ENCODE results near the gene ENDOD1.
A peak's percentile ranks its signal among the peaks of the same experiment; 100 is the strongest.

The ENDOD1 gene

GRCh38 chr11:95076981-95077380 lies 12.7 kb upstream of the ENDOD1 start:
- no peak for DNase-seq (ENCODE audit: low read depth in 2 of 2)

DNA sequence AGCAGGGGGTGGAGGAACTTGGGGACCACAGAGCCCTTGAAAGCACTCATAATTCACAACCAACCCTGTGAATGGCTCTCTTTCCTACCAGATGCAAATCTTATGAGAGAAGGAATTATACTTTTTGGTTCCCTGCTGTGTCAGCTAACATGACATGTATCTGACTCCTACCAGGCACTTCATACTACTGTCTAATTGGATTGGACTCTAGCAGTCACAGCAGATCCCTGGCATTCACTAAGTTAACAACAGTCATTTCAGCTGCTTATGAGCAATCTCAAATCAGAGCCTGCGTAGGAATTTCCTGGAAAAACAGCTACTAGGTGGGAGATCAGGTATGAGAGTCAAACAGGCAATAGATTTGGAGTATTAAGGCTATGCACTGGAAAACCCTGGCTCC lies 11.1 kb upstream of the ENDOD1 start:
- no peak for DNase-seq (ENCODE audit: low read depth in 2 of 2)

GRCh38 chr11:95081010-95081409 lies 8.6 kb upstream of the ENDOD1 start:
- DNase-seq (ENCODE audit: low read depth in 2 of 2) = no peak

DNA sequence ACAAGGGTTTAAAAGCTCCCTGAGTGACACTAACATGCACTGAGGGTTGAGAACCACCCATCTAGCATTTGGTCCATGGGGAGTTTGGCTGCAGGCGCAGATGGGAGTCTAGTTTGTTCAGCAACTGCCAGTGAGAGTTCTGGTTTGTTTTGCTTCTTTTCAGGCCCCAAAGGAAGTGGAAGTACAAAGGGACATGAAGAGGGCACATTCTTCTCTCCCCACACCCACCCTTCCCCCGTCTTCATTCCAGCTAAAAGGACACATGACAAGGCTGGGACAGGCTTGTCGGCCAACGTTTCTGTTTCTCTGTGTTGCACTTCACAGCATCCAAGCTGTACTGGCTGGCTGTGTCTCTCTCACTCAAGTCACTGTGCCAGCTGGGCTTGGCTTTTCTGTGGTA lies 8.2 kb upstream of the ENDOD1 start:
- DNase-seq (ENCODE audit: low read depth in 2 of 2) = no peak

DNA sequence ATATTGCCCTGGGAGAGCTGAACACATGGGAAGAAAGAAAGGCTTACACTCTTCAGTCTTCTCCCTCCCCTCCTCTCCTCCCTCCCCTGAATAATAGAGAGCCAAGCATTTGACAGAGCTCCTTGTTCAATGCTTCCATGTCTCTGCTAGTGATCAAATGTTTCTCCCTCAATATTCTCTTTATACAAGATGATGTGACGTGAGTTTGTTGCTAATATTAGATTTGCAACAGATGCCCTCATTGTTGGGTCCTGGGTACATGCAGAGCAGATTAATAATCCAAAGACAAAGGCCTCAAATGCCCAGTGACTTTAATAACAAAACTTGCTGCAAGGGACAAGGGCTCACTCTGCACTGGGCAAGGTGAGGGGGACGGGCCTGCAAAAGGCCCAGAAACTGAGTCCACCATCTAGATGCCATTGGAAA lies 7.1 kb upstream of the ENDOD1 start:
- DNase-seq (ENCODE audit: low read depth in 2 of 2) = no peak

- DNase-seq (ENCODE audit: low read depth in 2 of 2) = peak; percentile 53 to 55
Observed at GRCh38 chr11:95084509-95084908, 5.1 kb upstream of the ENDOD1 start.

DNA sequence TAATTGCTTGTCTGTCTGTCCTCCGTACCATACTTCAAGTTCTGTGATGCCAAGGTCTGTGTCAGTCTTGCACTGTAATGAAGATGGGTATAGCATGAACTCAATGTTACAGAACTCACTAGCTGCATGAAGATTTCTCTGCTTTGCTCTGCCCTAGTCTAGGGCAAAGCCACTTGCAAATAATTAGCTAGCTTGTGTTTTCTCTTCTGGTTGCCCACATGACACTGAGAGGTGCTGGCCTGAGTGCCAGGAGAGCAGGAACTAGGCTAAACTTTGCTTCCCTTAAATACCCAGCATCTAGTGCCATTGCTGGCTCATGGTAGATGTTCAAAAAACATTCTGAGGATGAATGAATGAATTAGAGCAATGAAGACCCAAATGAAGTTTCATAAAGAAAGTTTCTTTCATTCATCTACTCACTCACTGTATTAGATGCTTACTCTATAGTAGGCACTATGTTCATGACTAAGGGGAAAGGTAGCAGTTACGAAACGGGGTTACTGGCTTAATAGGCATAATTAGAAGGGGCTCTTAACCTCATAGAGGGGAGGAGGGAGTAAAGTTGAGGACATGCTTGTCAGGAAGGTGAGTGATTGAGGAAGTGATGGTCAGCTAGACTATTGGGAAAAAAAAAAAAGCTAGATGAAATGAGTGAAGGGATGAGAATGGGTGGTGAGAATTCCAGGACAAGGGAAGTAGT lies 4.4 kb upstream of the ENDOD1 start:
- no peak for DNase-seq (ENCODE audit: low read depth in 2 of 2)

- no peak for DNase-seq (ENCODE audit: low read depth in 2 of 2)
Observed at GRCh38 chr11:95086151-95086550, 3.5 kb upstream of the ENDOD1 start.

DNA sequence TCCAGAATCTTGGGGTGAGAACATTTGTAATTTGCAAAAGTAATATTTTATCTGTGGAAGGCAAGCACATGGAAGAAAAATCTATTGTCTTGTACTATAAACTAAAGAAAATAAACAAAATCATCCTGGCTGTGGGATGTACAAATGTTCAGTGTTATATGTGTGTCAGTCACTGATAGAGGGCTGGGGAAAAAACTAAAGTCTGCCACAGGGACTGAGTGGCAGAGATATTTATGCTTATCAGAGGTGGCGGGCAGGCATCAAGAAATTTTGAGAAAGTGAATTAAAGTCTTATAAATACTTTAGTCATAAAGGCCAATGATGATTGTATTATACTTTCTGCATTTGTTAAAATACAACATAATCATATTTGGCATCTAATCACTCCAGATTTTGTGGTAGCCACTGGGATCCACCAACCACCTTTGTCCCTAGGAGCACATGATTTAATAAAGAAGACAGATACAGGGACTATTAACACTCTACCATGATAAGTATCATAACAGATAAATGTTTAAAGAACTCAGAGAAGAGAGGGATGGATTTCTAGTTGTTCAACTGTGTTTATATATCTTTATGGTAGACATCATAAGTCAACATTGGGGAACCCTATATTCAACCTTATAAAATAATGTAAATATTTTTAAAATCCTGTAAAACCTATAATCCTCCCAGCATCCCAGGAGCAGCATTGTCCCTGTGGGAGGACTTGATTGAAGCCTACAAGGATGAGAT lies 2.6 kb upstream of the ENDOD1 start:
- DNase-seq (ENCODE audit: low read depth in 2 of 2) = no peak

GRCh38 chr11:95088946-95089619 lies 563 bp upstream of the ENDOD1 start:
- no peak for DNase-seq (ENCODE audit: low read depth in 2 of 2)

DNA sequence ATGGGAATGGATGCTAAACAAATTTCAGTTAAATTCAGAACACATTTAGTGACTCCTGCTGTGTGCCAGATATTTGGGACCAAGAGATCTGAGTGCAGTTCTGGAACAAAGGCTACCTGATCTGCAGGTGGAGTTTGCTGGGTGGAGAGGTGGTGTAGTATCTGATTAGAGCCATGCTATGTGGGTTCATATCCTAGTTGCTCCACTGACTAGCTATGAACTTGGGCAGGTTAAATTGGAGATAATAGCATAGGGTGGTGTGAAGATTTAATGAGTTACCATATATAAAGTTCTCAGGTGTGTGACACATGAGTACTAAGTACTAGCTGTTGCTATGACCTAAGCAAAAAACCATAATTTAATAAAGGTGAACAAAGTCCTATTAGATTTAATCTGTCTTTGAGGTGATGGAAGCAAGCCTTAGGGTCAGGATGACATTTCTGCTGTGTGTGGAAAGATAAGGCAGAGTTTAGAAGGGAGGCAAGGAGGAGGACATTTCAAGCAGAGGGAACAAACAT lies 2.1 kb downstream of the ENDOD1 start:
- DNase-seq (ENCODE audit: low read depth in 2 of 2) = no peak

DNA sequence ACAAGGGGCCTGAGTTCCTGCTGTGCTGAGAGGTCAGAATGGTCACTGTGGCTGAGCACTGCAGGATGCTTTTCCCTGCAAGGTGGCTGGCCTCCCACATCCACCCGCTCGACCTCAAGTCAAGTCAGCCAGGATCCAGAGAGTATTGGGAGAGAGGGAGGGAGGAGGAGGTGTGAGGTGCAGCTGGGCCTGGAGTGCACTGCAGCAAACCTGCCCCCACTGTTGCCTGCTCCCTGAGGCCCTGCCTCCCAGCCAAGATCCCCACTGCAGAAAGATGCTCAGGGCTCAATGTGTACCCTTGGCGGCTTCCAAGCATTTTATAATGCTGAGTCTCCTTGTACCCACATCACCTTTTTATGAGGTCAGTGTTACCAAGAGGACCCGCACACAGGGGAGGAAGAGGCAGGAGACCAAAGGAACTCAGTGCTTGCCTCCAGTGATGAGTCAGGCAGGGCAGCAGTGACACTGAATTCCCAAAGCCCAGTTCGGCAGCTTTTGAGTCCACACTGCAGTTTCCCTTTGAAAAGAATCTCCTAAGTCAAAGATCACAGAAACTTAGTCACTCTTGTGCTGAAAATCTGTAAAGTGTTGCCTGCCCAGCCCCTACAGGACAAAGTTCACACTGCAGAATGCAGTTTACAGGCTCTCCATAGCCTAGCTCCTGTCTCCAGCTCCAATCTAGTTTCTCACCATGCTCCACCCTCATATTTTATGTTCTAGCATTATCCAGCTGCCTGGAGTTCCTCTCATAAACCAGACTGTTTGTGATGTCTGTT lies 3.1 kb downstream of the ENDOD1 start:
- peak in 1 of 2 donors; percentile 17 for DNase-seq (ENCODE audit: low read depth in 2 of 2)

GRCh38 chr11:95093548-95093947 lies 3.9 kb downstream of the ENDOD1 start:
- DNase-seq (ENCODE audit: low read depth in 2 of 2) = no peak

- no peak for DNase-seq (ENCODE audit: low read depth in 2 of 2)
Observed at GRCh38 chr11:95095858-95096587, 6.4 kb downstream of the ENDOD1 start.

DNA sequence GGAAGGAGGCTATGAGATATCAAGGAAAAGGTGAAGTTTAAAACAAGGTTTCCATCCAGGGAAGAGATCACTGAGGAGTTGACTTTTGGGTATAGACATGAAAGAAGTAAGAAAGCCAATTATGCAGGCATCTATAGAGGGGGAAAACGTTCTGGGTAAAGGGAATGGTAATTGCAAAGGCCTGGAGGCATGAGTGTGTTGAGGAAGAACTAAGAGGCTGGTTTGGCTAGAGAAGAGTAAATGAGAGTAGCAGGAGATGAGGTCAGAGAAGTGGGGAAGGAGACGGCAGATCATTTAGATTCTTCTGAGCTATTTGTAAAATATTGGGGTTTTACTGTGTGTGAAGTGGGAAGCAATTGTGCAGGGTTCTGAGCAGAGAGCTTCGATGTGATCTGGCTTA lies 7.6 kb downstream of the ENDOD1 start:
- DNase-seq (ENCODE audit: low read depth in 2 of 2) = no peak

GRCh38 chr11:95098826-95099225 lies 9.2 kb downstream of the ENDOD1 start:
- DNase-seq (ENCODE audit: low read depth in 2 of 2) = no peak

- DNase-seq (ENCODE audit: low read depth in 2 of 2) = no peak
Observed at GRCh38 chr11:95100191-95100648, 10.6 kb downstream of the ENDOD1 start.

- DNase-seq (ENCODE audit: low read depth in 2 of 2) = no peak
Observed at GRCh38 chr11:95100856-95101507, 11.3 kb downstream of the ENDOD1 start.

DNA sequence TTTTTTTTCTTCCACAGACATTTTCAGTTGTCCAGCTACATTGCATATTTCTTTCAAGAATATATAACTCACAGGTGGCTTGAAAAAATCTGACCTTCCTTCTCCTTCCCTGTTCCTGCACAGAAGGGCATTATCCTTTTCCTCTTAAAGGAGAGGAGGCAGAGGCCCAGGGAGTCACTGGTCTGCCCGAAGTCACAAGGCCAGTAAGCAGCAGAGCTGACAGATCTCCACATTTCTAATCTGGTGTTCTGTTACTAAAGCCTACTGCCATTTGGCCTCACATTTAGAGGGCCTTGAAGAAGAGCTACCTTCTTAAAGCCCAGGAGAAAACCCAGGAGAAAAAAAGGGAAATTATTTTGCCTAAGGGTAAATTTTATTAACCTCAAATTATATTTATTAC lies 12.3 kb downstream of the ENDOD1 start:
- DNase-seq (ENCODE audit: low read depth in 2 of 2) = no peak

DNA sequence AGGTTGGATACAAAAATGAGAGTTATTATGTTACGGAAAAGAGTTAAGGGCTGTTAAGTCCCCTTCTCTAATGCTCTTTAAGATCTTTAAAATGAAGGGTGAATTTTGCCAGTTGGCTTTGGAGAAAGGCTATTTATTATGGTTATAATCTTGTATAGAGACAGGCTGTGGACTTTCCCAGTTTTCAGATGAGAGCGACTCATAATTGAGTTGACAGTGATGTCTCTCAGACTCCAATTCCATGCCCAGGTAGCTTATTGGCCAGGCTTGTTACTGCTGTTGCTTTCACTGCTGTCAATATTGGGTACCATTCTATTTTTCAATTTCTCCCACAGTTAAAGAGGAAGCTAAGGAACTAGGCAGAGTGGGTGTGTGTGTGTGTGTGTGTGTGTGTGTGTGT lies 13.1 kb downstream of the ENDOD1 start:
- no peak for DNase-seq (ENCODE audit: low read depth in 2 of 2)

GRCh38 chr11:95103701-95104100 lies 14.1 kb downstream of the ENDOD1 start:
- DNase-seq (ENCODE audit: low read depth in 2 of 2) = no peak

All from stimulated activated CD4-positive, alpha-beta T cell treated with anti-CD3 and anti-CD28 coated beads, Interleukin-15, amount 100 ng/mL, for 48 hours (primary cell).